Transverse colon (tissue), 4 donors: ENCODE data around the gene KCTD17.
"Not testable (repeated sequence)": the region's sequence is repeated elsewhere in the genome, so short reads cannot be mapped to it uniquely, and the experiment has no call there.

Experiments
- EP300 ChIP-seq: sonication (generic); formaldehyde crosslinking; IDR thresholded peaks from one replicate; pipeline ENCODE4 v1.6.1; 2017; ENCODE audit warnings: antibody characterized with exemption, low read depth
- POLR2A ChIP-seq: fragments of 450-650 bp; IDR thresholded peaks from one replicate; pipeline ENCODE4 v1.6.1; 2016; ENCODE audit warnings: antibody characterized with exemption, mild to moderate bottlenecking, moderate library complexity
- POLR2AphosphoS5 ChIP-seq, 3 donors: sonication (generic); formaldehyde crosslinking; IDR thresholded peaks; one replicate each; pipeline ENCODE4 v1.6.1; 2016; ENCODE audit warnings: antibody characterized with exemption in 3 of 3
- TF ChIP-seq, protein P1 (sequence below), 5 experiments: fragments of 200-600 bp in 3 of 5; fragments of 450-650 bp in 2 of 5; sonication (generic) in 3 of 5; IDR thresholded peaks; 1 replicate in 2 of 5; 2 replicates in 3 of 5; pipeline ENCODE4 v1.5.1; 2016 to 2017; ENCODE audit warnings: antibody characterized with exemption in 5 of 5, inconsistent platforms in 3 of 5, mild to moderate bottlenecking in 2 of 5, moderate library complexity in 1 of 5

DNA sequence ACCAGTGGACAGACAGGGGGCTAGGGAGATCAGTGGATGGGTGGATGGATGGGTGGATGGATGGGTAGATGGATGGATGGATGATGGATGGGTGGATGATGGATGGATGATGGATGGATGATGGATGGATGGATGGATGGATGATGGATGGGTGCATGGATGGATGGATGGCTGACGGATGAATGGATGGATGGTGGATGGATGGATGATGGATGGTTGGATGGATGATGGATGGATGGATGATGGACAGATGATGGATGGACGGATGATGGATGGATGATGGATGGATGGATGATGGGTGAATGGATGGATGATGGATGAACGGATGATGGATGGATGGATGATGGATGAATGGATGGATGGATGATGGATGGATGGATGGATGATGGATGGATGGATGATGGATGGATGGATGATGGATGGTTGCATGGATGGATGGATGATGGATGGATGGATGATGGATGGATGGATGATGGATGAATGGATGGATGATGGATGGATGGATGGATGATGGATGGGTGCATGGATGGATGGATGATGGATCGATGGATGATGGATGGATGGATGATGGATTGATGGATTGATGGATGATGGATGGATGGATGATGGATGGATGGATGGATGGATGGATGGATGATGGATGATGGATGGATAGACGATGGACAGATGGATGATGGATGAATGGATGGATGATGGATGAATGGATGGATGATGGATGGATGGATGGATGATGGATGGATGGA, 20.5 kb downstream of the KCTD17 start:
- TF ChIP-seq, protein P1, sequence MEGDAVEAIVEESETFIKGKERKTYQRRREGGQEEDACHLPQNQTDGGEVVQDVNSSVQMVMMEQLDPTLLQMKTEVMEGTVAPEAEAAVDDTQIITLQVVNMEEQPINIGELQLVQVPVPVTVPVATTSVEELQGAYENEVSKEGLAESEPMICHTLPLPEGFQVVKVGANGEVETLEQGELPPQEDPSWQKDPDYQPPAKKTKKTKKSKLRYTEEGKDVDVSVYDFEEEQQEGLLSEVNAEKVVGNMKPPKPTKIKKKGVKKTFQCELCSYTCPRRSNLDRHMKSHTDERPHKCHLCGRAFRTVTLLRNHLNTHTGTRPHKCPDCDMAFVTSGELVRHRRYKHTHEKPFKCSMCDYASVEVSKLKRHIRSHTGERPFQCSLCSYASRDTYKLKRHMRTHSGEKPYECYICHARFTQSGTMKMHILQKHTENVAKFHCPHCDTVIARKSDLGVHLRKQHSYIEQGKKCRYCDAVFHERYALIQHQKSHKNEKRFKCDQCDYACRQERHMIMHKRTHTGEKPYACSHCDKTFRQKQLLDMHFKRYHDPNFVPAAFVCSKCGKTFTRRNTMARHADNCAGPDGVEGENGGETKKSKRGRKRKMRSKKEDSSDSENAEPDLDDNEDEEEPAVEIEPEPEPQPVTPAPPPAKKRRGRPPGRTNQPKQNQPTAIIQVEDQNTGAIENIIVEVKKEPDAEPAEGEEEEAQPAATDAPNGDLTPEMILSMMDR (IDR thresholded peaks at IDR 0.05) = not testable (repeated sequence)
- not testable (repeated sequence) for TF ChIP-seq POLR2AphosphoS5 (IDR thresholded peaks at IDR 0.05); POLR2A; EP300
